Nephron (organoid): ENCODE results near the gene KIRREL3.

Source experiments
- H3K27ac Mint-ChIP-seq, 3 experiments: 2 replicates each; pipeline ENCODE4 v1.8.0; 2020; ENCODE audit warnings: mixed read lengths in 3 of 3, mild to moderate bottlenecking in 2 of 3, moderate library complexity in 1 of 3
- H3K27me3 Mint-ChIP-seq: 2 replicates; pipeline ENCODE4 v1.8.0; 2021; ENCODE audit warnings: low read depth, mild to moderate bottlenecking, moderate library complexity, mixed read lengths
- H3K36me3 Mint-ChIP-seq: 2 replicates; pipeline ENCODE4 v1.8.0; 2020; ENCODE audit warnings: low read depth, mixed read lengths
- H3K4me1 Mint-ChIP-seq: 2 replicates; pipeline ENCODE4 v1.8.0; 2020; ENCODE audit warnings: mixed read lengths
- H3K4me3 Mint-ChIP-seq, 3 experiments: 2 replicates each; pipeline ENCODE4 v1.8.0; 2020; ENCODE audit warnings: mild to moderate bottlenecking in 3 of 3, mixed read lengths in 3 of 3, moderate library complexity in 2 of 3
- H3K9me3 Mint-ChIP-seq: 2 replicates; pipeline ENCODE4 v1.8.0; 2020; ENCODE audit warnings: mixed read lengths
- CTCF ChIP-seq, 3 experiments: fragments of 200-600 bp; sonication (generic); IDR thresholded peaks; one replicate each; pipeline ENCODE4 v1.5.0; 2021; ENCODE audit warnings: antibody characterized with exemption in 3 of 3; ENCODE audit not compliant: unreplicated experiment in 3 of 3

The KIRREL3 gene

GRCh38 chr11:126727381-126727780, 273.2 kb downstream of the KIRREL3 start:
- Mint-ChIP-seq H3K27ac (no peak overlapping the region), H3K27me3 (peaks cover 11% of the 10 kb centered on the region), H3K4me3 (no peak overlapping the region), H3K9me3 (no peaks in the 10 kb centered on the region), H3K36me3 (no peaks in the 10 kb centered on the region), H3K4me1 (peaks cover 7% of the 10 kb centered on the region)
- no peak for TF ChIP-seq CTCF (IDR thresholded peaks at IDR 0.05; ENCODE audit: unreplicated experiment in 3 of 3)

- Mint-ChIP-seq H3K4me1 (peaks cover 8% of the 10 kb centered on the region), H3K27me3 (peaks cover 14% of the 10 kb centered on the region), H3K9me3 (no peaks in the 10 kb centered on the region), H3K27ac (no peak overlapping the region), H3K4me3 (no peak overlapping the region), H3K36me3 (no peaks in the 10 kb centered on the region)
- no peak for TF ChIP-seq CTCF (IDR thresholded peaks at IDR 0.05; ENCODE audit: unreplicated experiment in 3 of 3)
These were observed 275.0 kb downstream of the KIRREL3 start for GRCh38 chr11:126725521-126725920.

- TF ChIP-seq CTCF (IDR thresholded peaks at IDR 0.05; ENCODE audit: unreplicated experiment in 3 of 3): no peak
- H3K27ac Mint-ChIP-seq: no peak overlapping the region
- peaks cover 15% of the 10 kb centered on the region for H3K27me3 Mint-ChIP-seq
- no peaks in the 10 kb centered on the region for H3K36me3 Mint-ChIP-seq
- H3K9me3 Mint-ChIP-seq: no peaks in the 10 kb centered on the region
- no peak overlapping the region for H3K4me3 Mint-ChIP-seq
- peaks cover 10% of the 10 kb centered on the region for H3K4me1 Mint-ChIP-seq
These were observed 275.5 kb downstream of the KIRREL3 start for GRCh38 chr11:126725043-126725442.

DNA sequence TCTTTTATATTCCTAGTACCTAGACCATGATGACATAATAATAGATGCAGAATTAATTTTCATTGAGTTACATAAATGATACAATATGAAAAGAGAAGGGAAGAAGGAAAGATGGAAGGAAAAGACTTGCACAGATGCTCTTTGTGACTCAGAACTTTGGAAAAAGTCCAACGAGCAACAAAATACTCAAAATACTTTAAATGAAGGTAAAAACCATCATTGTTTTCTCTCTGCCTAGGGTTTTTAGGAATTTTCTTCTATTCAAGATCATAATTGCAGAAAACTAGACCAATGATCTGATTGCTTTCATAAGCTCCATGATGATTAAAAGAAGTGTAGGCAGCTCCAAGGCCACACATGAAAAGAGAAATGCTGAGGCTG, 276.9 kb downstream of the KIRREL3 start:
- no peaks in the 10 kb centered on the region for H3K9me3 Mint-ChIP-seq
- H3K27me3 Mint-ChIP-seq: peaks cover 19% of the 10 kb centered on the region
- peaks cover 10% of the 10 kb centered on the region for H3K4me1 Mint-ChIP-seq
- no peak for TF ChIP-seq CTCF (IDR thresholded peaks at IDR 0.05; ENCODE audit: unreplicated experiment in 3 of 3)
- no peak overlapping the region for H3K4me3 Mint-ChIP-seq
- no peak overlapping the region for H3K27ac Mint-ChIP-seq
- no peaks in the 10 kb centered on the region for H3K36me3 Mint-ChIP-seq

DNA sequence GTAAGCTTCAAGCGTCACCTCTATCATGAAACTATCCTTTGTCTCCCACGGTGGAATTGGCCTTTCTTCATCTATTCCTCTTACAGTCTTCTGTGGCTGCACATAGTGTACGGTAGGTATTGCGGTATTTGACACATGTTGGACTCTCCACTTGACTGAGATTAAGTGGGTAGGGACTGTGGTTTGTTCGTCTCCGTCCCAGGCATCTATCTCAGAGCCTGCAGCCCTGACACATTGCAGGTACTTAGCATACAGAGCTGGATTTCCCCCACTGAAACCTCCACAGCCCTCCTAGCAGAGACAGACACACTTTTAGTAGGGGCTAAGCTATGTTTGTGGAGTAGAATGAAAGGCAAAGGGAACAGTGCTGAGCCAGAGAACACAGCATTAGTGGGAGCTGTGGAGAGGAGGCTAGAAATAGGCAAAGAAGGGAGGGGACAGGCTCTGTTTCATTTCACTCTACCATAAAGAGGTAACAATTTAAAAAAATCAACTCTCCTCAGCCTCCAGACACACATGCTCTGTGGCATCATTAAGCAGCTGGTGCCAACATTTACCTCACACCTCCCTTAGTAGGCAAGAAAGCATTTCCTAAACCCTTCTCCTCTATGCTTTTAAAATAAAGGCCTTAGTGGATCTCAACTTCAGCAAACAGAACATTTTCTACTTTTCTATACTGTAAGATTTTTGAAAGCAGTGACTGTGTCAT, 277.5 kb downstream of the KIRREL3 start:
- Mint-ChIP-seq H3K27ac (no peak overlapping the region), H3K27me3 (peaks cover 22% of the 10 kb centered on the region), H3K36me3 (no peaks in the 10 kb centered on the region), H3K4me3 (no peak overlapping the region), H3K4me1 (peaks cover 10% of the 10 kb centered on the region), H3K9me3 (no peaks in the 10 kb centered on the region)
- no peak for TF ChIP-seq CTCF (IDR thresholded peaks at IDR 0.05; ENCODE audit: unreplicated experiment in 3 of 3)
